HG03565 (cell line): Measurements from ENCODE around the gene L3MBTL3.
"Not testable (repeated sequence)": the region's sequence is repeated elsewhere in the genome, so short reads cannot be mapped to it uniquely, and the experiment has no call there.

Experiments
- ATAC-seq: cut with Tn5 transposase; IDR thresholded peaks from one replicate; pipeline ENCODE4 v1.9.1; 2021; ENCODE audit warnings: mild to moderate bottlenecking, moderate library complexity; ENCODE audit not compliant: unreplicated experiment

Gene L3MBTL3

GRCh38 chr6:130070792-130071191, 52.4 kb downstream of the L3MBTL3 start:
- no peak for ATAC-seq

- no peak for ATAC-seq
These were observed 57.6 kb downstream of the L3MBTL3 start for GRCh38 chr6:130075879-130076460.

- no peak for ATAC-seq
These were observed 58.1 kb downstream of the L3MBTL3 start for GRCh38 chr6:130076512-130076911.

- ATAC-seq: no peak
These were observed 72.4 kb downstream of the L3MBTL3 start for GRCh38 chr6:130090796-130091195.

- no peak for ATAC-seq
These were observed 75.2 kb downstream of the L3MBTL3 start for GRCh38 chr6:130093546-130093945.

GRCh38 chr6:130098317-130098716, 79.9 kb downstream of the L3MBTL3 start:
- no peak for ATAC-seq

GRCh38 chr6:130099119-130099518, 80.7 kb downstream of the L3MBTL3 start:
- ATAC-seq: no peak

GRCh38 chr6:130105996-130106704, 87.8 kb downstream of the L3MBTL3 start:
- ATAC-seq: peak; percentile 87

GRCh38 chr6:130107710-130108109, 89.3 kb downstream of the L3MBTL3 start:
- ATAC-seq: no peak

- no peak for ATAC-seq
These were observed 92.7 kb downstream of the L3MBTL3 start for GRCh38 chr6:130111031-130111430.

GRCh38 chr6:130113201-130113710, 94.9 kb downstream of the L3MBTL3 start:
- ATAC-seq: no peak

GRCh38 chr6:130115036-130115435, 96.7 kb downstream of the L3MBTL3 start:
- ATAC-seq: peak; percentile 89

GRCh38 chr6:130116273-130116672, 97.9 kb downstream of the L3MBTL3 start:
- ATAC-seq: no peak

- ATAC-seq: not testable (repeated sequence)
These were observed 98.9 kb downstream of the L3MBTL3 start for GRCh38 chr6:130117187-130117701.

- ATAC-seq: no peak
These were observed 99.9 kb downstream of the L3MBTL3 start for GRCh38 chr6:130118236-130118635.

GRCh38 chr6:130119211-130119610, 100.8 kb downstream of the L3MBTL3 start:
- ATAC-seq: no peak

GRCh38 chr6:130120731-130121130, 102.3 kb downstream of the L3MBTL3 start:
- ATAC-seq: no peak

GRCh38 chr6:130122243-130122642, 103.9 kb downstream of the L3MBTL3 start:
- ATAC-seq: no peak

- no peak for ATAC-seq
These were observed 108.8 kb downstream of the L3MBTL3 start for GRCh38 chr6:130127195-130127594.

GRCh38 chr6:130128326-130128725, 109.9 kb downstream of the L3MBTL3 start:
- no peak for ATAC-seq

GRCh38 chr6:130129762-130130246, 111.4 kb downstream of the L3MBTL3 start:
- ATAC-seq: no peak

GRCh38 chr6:130132286-130132701, 113.9 kb downstream of the L3MBTL3 start:
- peak; percentile 64 for ATAC-seq
